Measurements from ENCODE around the gene CXCR5.

DNA sequence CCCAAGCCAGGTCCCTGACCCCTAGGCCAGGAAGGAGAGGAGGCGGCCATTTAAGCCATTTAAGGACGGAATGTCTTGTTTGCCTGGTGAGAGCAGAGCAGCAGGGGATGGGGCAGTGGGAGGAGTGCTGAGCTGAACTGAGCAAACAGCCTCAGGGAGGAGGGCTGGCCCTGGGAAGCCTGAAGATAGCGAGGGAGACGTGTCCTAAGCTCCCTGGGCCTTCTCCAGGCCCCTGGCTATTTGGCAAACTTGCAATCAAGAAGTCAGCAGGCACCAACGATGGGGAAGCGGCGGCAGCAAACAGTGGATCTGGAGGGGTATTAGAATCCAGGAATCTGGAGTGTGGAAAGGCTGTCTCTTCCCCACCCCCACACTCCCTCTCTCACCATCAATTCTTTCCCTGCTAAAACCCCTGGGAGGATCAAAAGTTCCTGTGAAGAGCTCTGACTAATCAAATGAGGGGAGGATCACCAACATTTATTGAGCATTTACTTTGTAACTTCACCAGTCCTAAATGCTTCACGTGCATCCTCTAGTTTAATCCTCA is 33.2 kb downstream of the CXCR5 start:
- TF ChIP-seq, protein P1, sequence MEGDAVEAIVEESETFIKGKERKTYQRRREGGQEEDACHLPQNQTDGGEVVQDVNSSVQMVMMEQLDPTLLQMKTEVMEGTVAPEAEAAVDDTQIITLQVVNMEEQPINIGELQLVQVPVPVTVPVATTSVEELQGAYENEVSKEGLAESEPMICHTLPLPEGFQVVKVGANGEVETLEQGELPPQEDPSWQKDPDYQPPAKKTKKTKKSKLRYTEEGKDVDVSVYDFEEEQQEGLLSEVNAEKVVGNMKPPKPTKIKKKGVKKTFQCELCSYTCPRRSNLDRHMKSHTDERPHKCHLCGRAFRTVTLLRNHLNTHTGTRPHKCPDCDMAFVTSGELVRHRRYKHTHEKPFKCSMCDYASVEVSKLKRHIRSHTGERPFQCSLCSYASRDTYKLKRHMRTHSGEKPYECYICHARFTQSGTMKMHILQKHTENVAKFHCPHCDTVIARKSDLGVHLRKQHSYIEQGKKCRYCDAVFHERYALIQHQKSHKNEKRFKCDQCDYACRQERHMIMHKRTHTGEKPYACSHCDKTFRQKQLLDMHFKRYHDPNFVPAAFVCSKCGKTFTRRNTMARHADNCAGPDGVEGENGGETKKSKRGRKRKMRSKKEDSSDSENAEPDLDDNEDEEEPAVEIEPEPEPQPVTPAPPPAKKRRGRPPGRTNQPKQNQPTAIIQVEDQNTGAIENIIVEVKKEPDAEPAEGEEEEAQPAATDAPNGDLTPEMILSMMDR (optimal IDR thresholded peaks at IDR 0.05 in 1 of 3, IDR thresholded peaks at IDR 0.05 in 1 of 3, conservative IDR thresholded peaks at IDR 0.05 in 1 of 3; ENCODE audit: extremely low read depth in 1 of 3, insufficient read depth in 2 of 3, low read length in 3 of 3) = no peak
- TF ChIP-seq EZH2 (IDR thresholded peaks at IDR 0.05; ENCODE audit: low read length) = no peak

Measured in keratinocyte (primary cell).